ENCODE results near the gene TRPM7. TPM values are rescaled to one million over a fixed set of nuclear protein-coding genes. Genes with fewer than 3 reads are reported as not detected.

TRPM7 gene
- total RNA-seq, 1 experiment from 2014 or later: 40.2 TPM

Small RNAs within 50 kb of the gene (small RNA-seq; reads per million reads assigned to genes)
- gene RN7SL354P: 0 reads per million in 2 experiments

Other genes with a start within 250 kb of the TRPM7 start
- not detected in 2 replicates for gene USP50, start 140.1 kb downstream of the TRPM7 start, total RNA-seq (2014; rRNA removed; shearing (Covaris generic))
- gene SPPL2A, start 78.9 kb upstream of the TRPM7 start, total RNA-seq (2014; rRNA removed; shearing (Covaris generic)): 107 and 125 TPM in 2 replicates
- 11.8 and 12.5 TPM in 2 replicates for gene AP4E1, start 221.9 kb upstream of the TRPM7 start, total RNA-seq (2014; rRNA removed; shearing (Covaris generic))

Data from NCI-H460 (cell line).